Measurements from ENCODE around the gene UROC1.

GRCh38 chr3:126527455-126528211 is 10.1 kb upstream of the UROC1 start:
- TF ChIP-seq, protein P1, sequence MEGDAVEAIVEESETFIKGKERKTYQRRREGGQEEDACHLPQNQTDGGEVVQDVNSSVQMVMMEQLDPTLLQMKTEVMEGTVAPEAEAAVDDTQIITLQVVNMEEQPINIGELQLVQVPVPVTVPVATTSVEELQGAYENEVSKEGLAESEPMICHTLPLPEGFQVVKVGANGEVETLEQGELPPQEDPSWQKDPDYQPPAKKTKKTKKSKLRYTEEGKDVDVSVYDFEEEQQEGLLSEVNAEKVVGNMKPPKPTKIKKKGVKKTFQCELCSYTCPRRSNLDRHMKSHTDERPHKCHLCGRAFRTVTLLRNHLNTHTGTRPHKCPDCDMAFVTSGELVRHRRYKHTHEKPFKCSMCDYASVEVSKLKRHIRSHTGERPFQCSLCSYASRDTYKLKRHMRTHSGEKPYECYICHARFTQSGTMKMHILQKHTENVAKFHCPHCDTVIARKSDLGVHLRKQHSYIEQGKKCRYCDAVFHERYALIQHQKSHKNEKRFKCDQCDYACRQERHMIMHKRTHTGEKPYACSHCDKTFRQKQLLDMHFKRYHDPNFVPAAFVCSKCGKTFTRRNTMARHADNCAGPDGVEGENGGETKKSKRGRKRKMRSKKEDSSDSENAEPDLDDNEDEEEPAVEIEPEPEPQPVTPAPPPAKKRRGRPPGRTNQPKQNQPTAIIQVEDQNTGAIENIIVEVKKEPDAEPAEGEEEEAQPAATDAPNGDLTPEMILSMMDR (IDR thresholded peaks at IDR 0.05) = no peak
- no peak for TF ChIP-seq POLR2A (IDR thresholded peaks at IDR 0.05)
